Choroid plexus epithelial cell (primary cell): Measurements from ENCODE around the gene KCTD3.
A peak's percentile ranks its signal among the peaks of the same experiment; 100 is the strongest.

ENCODE experiments used
- DNase-seq: peaks from one replicate; pipeline ENCODE4 v3.0.0-alpha.2; 2010; ENCODE audit warnings: low read depth
- H3K4me3 ChIP-seq: 2 replicates; pipeline ENCODE4 v1.5.1; 2011; ENCODE audit warnings: low read depth, mild to moderate bottlenecking, control low read depth, low read length, moderate library complexity
- TF ChIP-seq, protein P1 (sequence below): conservative IDR thresholded peaks from 2 replicates; pipeline ENCODE4 v1.5.1; 2011; ENCODE audit warnings: low read depth, mild to moderate bottlenecking, control low read depth, inconsistent platforms, low read length, moderate library complexity

KCTD3 gene

DNA sequence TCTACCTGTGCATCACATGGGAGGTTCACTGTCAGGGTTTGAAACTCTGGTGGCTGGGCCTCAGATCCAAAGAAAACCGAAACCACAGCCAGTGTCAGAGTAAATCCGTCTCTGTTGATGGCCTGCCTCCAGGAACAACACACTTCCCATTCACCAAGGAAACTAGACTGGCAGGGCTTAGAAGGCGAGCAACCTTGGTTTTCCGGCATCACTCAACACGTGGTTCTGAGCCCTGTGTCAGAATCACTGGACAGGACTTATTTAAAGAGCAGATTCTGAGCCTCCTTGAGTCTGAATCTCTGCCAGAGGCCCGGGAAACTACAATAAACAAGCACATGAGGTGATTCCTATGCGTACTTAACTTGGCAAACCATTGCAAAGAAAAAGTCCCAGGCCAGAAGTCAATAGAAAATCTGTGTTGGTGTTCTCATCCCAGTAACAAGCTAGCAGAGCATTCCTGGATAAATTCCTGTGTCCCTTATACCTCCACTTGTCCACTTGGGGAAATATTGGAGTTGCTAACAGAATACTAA is 70.0 kb downstream of the KCTD3 start:
- TF ChIP-seq, protein P1, sequence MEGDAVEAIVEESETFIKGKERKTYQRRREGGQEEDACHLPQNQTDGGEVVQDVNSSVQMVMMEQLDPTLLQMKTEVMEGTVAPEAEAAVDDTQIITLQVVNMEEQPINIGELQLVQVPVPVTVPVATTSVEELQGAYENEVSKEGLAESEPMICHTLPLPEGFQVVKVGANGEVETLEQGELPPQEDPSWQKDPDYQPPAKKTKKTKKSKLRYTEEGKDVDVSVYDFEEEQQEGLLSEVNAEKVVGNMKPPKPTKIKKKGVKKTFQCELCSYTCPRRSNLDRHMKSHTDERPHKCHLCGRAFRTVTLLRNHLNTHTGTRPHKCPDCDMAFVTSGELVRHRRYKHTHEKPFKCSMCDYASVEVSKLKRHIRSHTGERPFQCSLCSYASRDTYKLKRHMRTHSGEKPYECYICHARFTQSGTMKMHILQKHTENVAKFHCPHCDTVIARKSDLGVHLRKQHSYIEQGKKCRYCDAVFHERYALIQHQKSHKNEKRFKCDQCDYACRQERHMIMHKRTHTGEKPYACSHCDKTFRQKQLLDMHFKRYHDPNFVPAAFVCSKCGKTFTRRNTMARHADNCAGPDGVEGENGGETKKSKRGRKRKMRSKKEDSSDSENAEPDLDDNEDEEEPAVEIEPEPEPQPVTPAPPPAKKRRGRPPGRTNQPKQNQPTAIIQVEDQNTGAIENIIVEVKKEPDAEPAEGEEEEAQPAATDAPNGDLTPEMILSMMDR = no peak
- DNase-seq = peak; percentile 89
- no peak overlapping the region for H3K4me3 ChIP-seq

GRCh38 chr1:215640429-215641148 is 73.5 kb downstream of the KCTD3 start:
- TF ChIP-seq, protein P1 = no peak
- DNase-seq = no peak
- no peak overlapping the region for H3K4me3 ChIP-seq

GRCh38 chr1:215643592-215644321 is 76.7 kb downstream of the KCTD3 start:
- H3K4me3 ChIP-seq = no peak overlapping the region
- TF ChIP-seq, protein P1 = no peak
- DNase-seq = no peak

DNA sequence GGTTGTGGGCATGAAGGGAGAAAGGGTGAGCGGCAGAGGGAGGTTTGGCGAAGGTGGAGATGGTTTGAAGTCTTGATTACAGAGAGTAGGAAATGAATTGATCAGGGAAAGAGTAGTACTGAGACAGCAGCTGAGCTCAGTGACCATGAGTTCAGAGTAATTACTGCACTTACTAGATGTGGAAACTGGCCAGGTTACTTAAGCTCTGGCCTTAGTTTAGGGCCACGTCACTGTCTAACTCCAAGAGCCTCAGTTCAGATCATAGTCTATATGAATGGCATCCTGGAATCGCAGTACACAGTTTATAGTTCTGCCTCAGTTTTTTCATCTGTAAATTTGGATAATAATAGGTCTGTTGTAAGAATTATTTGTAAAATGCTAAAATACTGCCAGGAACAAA is 78.1 kb downstream of the KCTD3 start:
- TF ChIP-seq, protein P1 = no peak

DNA sequence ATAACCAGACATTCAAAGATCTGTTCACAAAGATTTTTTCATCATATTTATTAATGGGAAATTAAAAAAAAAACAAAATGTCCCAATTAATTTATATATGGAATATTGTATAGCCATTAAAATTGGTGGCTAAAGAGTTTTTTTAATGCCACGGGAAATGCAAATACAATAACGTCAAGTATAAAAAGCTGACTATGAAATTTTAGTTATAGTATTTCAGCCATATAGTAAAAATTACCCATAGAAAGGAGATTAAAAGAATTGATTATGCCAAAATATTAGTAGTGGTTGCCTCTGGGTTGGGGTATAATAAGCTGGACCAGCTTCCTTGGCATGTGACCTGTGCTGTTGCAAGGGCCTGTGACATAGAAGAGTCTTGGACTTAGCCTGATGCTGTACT is 78.8 kb downstream of the KCTD3 start:
- DNase-seq = no peak
- H3K4me3 ChIP-seq = no peak overlapping the region
- TF ChIP-seq, protein P1 = no peak

More for the DNA sequence above, 78.1 kb downstream of the KCTD3 start:
- no peak overlapping the region for H3K4me3 ChIP-seq
- DNase-seq = no peak

DNA sequence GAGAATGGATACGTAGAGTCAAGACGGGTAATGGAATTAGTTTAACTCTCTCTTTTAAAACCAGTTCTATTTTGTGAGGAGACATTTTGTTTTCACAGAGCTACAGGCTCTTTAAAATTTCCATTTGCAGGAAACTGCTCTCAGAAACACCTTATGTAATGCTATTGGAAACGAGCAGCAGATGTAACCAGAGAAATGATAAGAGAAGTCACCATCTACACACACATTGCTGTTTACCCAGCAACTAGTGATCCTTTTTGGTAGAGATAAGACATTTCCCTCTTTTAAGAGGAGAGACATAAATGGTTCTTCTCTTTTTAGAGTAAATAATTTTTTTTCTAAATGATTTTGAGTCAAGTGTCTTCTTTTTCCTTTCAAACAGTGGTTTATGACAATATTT is 80.6 kb downstream of the KCTD3 start:
- DNase-seq = no peak
- H3K4me3 ChIP-seq = no peak overlapping the region
- TF ChIP-seq, protein P1 = no peak
